ENCODE data around the gene TCF12. TPM values are rescaled to one million over a fixed set of nuclear protein-coding genes. Genes with fewer than 3 reads are reported as not detected.

Gene TCF12
- total RNA-seq, 1 donor from 2014 or later, result 112 TPM

GRCh38 chr15:56946150-56946549, 27.7 kb downstream of the TCF12 start:
- H4K20me1 ChIP-seq (ENCODE audit: insufficient read depth, low read length), result peaks cover 76% of the 10 kb centered on the region
- TF ChIP-seq EZH2 (IDR thresholded peaks at IDR 0.05; ENCODE audit: insufficient read depth, low read length), result no peak
- TF ChIP-seq, protein P1, sequence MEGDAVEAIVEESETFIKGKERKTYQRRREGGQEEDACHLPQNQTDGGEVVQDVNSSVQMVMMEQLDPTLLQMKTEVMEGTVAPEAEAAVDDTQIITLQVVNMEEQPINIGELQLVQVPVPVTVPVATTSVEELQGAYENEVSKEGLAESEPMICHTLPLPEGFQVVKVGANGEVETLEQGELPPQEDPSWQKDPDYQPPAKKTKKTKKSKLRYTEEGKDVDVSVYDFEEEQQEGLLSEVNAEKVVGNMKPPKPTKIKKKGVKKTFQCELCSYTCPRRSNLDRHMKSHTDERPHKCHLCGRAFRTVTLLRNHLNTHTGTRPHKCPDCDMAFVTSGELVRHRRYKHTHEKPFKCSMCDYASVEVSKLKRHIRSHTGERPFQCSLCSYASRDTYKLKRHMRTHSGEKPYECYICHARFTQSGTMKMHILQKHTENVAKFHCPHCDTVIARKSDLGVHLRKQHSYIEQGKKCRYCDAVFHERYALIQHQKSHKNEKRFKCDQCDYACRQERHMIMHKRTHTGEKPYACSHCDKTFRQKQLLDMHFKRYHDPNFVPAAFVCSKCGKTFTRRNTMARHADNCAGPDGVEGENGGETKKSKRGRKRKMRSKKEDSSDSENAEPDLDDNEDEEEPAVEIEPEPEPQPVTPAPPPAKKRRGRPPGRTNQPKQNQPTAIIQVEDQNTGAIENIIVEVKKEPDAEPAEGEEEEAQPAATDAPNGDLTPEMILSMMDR (IDR thresholded peaks at IDR 0.05; ENCODE audit: insufficient read depth, low read depth, low read length), result no peak
- H3K27me3 Mint-ChIP-seq (ENCODE audit: low read depth, unreplicated experiment), result no peaks in the 10 kb centered on the region
- H3K4me2 ChIP-seq (ENCODE audit: low read length), result no peak overlapping the region
- H3K79me2 ChIP-seq (ENCODE audit: insufficient read depth, low read length), result peaks cover 100% of the 10 kb centered on the region
- no peaks in the 10 kb centered on the region for H3K36me3 ChIP-seq (ENCODE audit: insufficient read depth, low read length)
- no peak overlapping the region for H3K27ac Mint-ChIP-seq (ENCODE audit: unreplicated experiment)
- H3K4me3 ChIP-seq (ENCODE audit: insufficient read depth, low read depth, low read length), result no peak overlapping the region
- peaks cover 19% of the 10 kb centered on the region for H3K4me1 Mint-ChIP-seq (ENCODE audit: low read depth, unreplicated experiment)
- DNase-seq (ENCODE audit: low read depth) (no peak), FAIRE-seq (no peak)
- no peaks in the 10 kb centered on the region for H3K27me3 ChIP-seq (ENCODE audit: insufficient read depth, low read length)
- peaks cover 8% of the 10 kb centered on the region for H3K36me3 Mint-ChIP-seq (ENCODE audit: low read depth, unreplicated experiment)
- no peaks in the 10 kb centered on the region for H3K4me1 ChIP-seq (ENCODE audit: insufficient read depth, low read length)
- H3K9me3 ChIP-seq (ENCODE audit: insufficient read depth, low read depth, low read length), result no peaks in the 10 kb centered on the region
- no peak overlapping the region for H2AFZ ChIP-seq (ENCODE audit: low read depth, low read length)
- H3K27ac ChIP-seq (ENCODE audit: low read depth, low read length), result no peak overlapping the region
- no peak overlapping the region for H3K9ac ChIP-seq (ENCODE audit: low read length)
- no peaks in the 10 kb centered on the region for H3K9me3 Mint-ChIP-seq (ENCODE audit: unreplicated experiment)
- H3K4me3 Mint-ChIP-seq (ENCODE audit: unreplicated experiment), result no peak overlapping the region

- Mint-ChIP-seq H3K4me1 (ENCODE audit: low read depth, unreplicated experiment) (peaks cover 18% of the 10 kb centered on the region), H3K27ac (ENCODE audit: unreplicated experiment) (no peak overlapping the region), H3K27me3 (ENCODE audit: low read depth, unreplicated experiment) (no peaks in the 10 kb centered on the region), H3K9me3 (ENCODE audit: unreplicated experiment) (no peaks in the 10 kb centered on the region), H3K36me3 (ENCODE audit: low read depth, unreplicated experiment) (peaks cover 11% of the 10 kb centered on the region), H3K4me3 (ENCODE audit: unreplicated experiment) (no peak overlapping the region)
- H3K4me2 ChIP-seq (ENCODE audit: low read length), result no peak overlapping the region
- no peak overlapping the region for H2AFZ ChIP-seq (ENCODE audit: low read depth, low read length)
- TF ChIP-seq EZH2 (IDR thresholded peaks at IDR 0.05; ENCODE audit: insufficient read depth, low read length), result no peak
- TF ChIP-seq, protein P1 (IDR thresholded peaks at IDR 0.05; ENCODE audit: insufficient read depth, low read depth, low read length), result no peak
- H3K27ac ChIP-seq (ENCODE audit: low read depth, low read length), result no peak overlapping the region
- H4K20me1 ChIP-seq (ENCODE audit: insufficient read depth, low read length), result peaks cover 77% of the 10 kb centered on the region
- H3K9me3 ChIP-seq (ENCODE audit: insufficient read depth, low read depth, low read length), result no peaks in the 10 kb centered on the region
- no peak overlapping the region for H3K4me3 ChIP-seq (ENCODE audit: insufficient read depth, low read depth, low read length)
- no peak overlapping the region for H3K9ac ChIP-seq (ENCODE audit: low read length)
- FAIRE-seq (no peak), DNase-seq (ENCODE audit: low read depth) (no peak)
- no peaks in the 10 kb centered on the region for H3K27me3 ChIP-seq (ENCODE audit: insufficient read depth, low read length)
- H3K4me1 ChIP-seq (ENCODE audit: insufficient read depth, low read length), result no peaks in the 10 kb centered on the region
- no peaks in the 10 kb centered on the region for H3K36me3 ChIP-seq (ENCODE audit: insufficient read depth, low read length)
- H3K79me2 ChIP-seq (ENCODE audit: insufficient read depth, low read length), result peaks cover 100% of the 10 kb centered on the region
Measured at GRCh38 chr15:56948000-56948763, 29.7 kb downstream of the TCF12 start.

DNA sequence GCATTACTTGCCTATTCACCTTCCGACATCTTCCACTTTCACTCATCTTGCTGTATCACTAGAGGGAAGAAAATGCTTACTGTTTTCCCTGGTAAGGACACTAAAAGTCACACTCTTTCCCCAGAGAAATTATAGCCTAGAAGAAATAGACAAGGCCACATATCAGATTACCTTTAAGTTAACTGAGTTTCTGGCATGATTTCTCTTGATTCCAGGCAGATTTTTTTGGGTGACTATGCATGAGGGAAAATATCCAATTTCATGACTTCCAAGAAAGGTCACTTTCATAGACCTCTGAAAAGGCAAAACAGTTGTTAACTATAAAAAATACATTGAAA, 30.3 kb downstream of the TCF12 start:
- Histone ChIP-seq H3K36me3 (ENCODE audit: insufficient read depth, low read length) (no peaks in the 10 kb centered on the region), H3K4me3 (ENCODE audit: insufficient read depth, low read depth, low read length) (no peak overlapping the region), H3K9me3 (ENCODE audit: insufficient read depth, low read depth, low read length) (no peaks in the 10 kb centered on the region), H3K27ac (ENCODE audit: low read depth, low read length) (no peak overlapping the region), H3K9ac (ENCODE audit: low read length) (no peak overlapping the region), H4K20me1 (ENCODE audit: insufficient read depth, low read length) (peaks cover 73% of the 10 kb centered on the region), H2AFZ (ENCODE audit: low read depth, low read length) (no peak overlapping the region), H3K4me1 (ENCODE audit: insufficient read depth, low read length) (no peaks in the 10 kb centered on the region), H3K79me2 (ENCODE audit: insufficient read depth, low read length) (peaks cover 100% of the 10 kb centered on the region), H3K27me3 (ENCODE audit: insufficient read depth, low read length) (no peaks in the 10 kb centered on the region), H3K4me2 (ENCODE audit: low read length) (no peak overlapping the region)
- no peaks in the 10 kb centered on the region for H3K27me3 Mint-ChIP-seq (ENCODE audit: low read depth, unreplicated experiment)
- no peak overlapping the region for H3K4me3 Mint-ChIP-seq (ENCODE audit: unreplicated experiment)
- FAIRE-seq, result no peak
- H3K9me3 Mint-ChIP-seq (ENCODE audit: unreplicated experiment), result no peaks in the 10 kb centered on the region
- H3K4me1 Mint-ChIP-seq (ENCODE audit: low read depth, unreplicated experiment), result peaks cover 18% of the 10 kb centered on the region
- no peak for DNase-seq (ENCODE audit: low read depth)
- TF ChIP-seq, protein P1 (IDR thresholded peaks at IDR 0.05; ENCODE audit: insufficient read depth, low read depth, low read length), result no peak
- TF ChIP-seq EZH2 (IDR thresholded peaks at IDR 0.05; ENCODE audit: insufficient read depth, low read length), result no peak
- H3K36me3 Mint-ChIP-seq (ENCODE audit: low read depth, unreplicated experiment), result peaks cover 11% of the 10 kb centered on the region
- no peak overlapping the region for H3K27ac Mint-ChIP-seq (ENCODE audit: unreplicated experiment)
